PC-9 (cell line): ENCODE results near the gene SC5D. TPM values are rescaled to one million over a fixed set of nuclear protein-coding genes. Genes with fewer than 3 reads are reported as not detected.

Experiments
- Bru-seq: library from RNA; stranded (reverse); fragments of 400-500 nt; gene quantifications from one replicate; lab custom pipeline; 2021; lab: Mats Ljungman, UMichigan
- BruChase-seq, 2 experiments: library from RNA; stranded (reverse); fragments of 400-500 nt; gene quantifications; one replicate each; lab custom pipeline; 2021; lab: Mats Ljungman, UMichigan
- BruUV-seq: library from RNA; stranded (reverse); fragments of 400-500 nt; replicated peaks from 2 replicates; lab custom pipeline; 2021; lab: Mats Ljungman, UMichigan
- CTCF ChIA-PET: fragments of 300-600 bp; sonication (Branson Sonifier 250); formaldehyde crosslinking; loops from one replicate; lab custom pipeline; 2022; ENCODE audit warnings: antibody characterized with exemption; lab: Charles Lee
- POLR2A ChIA-PET: fragments of 300-600 bp; sonication (Branson Sonifier 250); formaldehyde crosslinking; loops from one replicate; lab custom pipeline; 2022; ENCODE audit warnings: antibody characterized with exemption; ENCODE audit not compliant: unreplicated experiment; lab: Charles Lee
- DNase-seq, 2 experiments: peaks; one replicate each; pipeline versions ENCODE4 v3.0.0 to v3.0.0-alpha.2; 2015 to 2022; ENCODE audit warnings: mixed read lengths in 1 of 2
- H2AFZ ChIP-seq: fragments of 200-600 bp; sonication (generic); 2 replicates; pipeline ENCODE4 v1.8.1; 2017; ENCODE audit warnings: antibody characterized with exemption
- H3F3A ChIP-seq: fragments of 200-600 bp; sonication (generic); 2 replicates; pipeline ENCODE4 v1.8.1; 2017; ENCODE audit warnings: antibody characterized with exemption, mild to moderate bottlenecking, low read depth; ENCODE audit not compliant: insufficient read depth
- H3K27ac ChIP-seq: fragments of 200-600 bp; sonication (generic); 2 replicates; pipeline ENCODE4 v1.6.1; 2016; ENCODE audit warnings: mixed run types
- H3K27me3 ChIP-seq: fragments of 200-600 bp; sonication (generic); 2 replicates; pipeline ENCODE4 v1.6.1; 2016; ENCODE audit warnings: low read depth, mixed run types; ENCODE audit not compliant: insufficient read depth
- H3K36me3 ChIP-seq: fragments of 200-600 bp; sonication (generic); 2 replicates; pipeline ENCODE4 v1.6.1; 2016; ENCODE audit warnings: low read depth, mixed run types
- H3K4me1 ChIP-seq: fragments of 200-600 bp; sonication (generic); replicated peaks from 2 replicates; pipeline ENCODE4 v1.6.1; 2016; ENCODE audit warnings: mixed run types; ENCODE audit not compliant: insufficient read depth
- H3K4me2 ChIP-seq: fragments of 200-600 bp; sonication (generic); 2 replicates; pipeline ENCODE4 v1.6.1; 2017; ENCODE audit warnings: mixed run types
- H3K4me3 ChIP-seq: fragments of 200-600 bp; sonication (generic); 2 replicates; pipeline ENCODE4 v1.6.1; 2016; ENCODE audit warnings: mixed run types
- H3K79me2 ChIP-seq: fragments of 200-600 bp; sonication (generic); 2 replicates; pipeline ENCODE4 v1.6.1; 2017; ENCODE audit warnings: low read depth, mixed run types
- H3K9me2 ChIP-seq: fragments of 200-600 bp; sonication (generic); 2 replicates; pipeline ENCODE4 v1.8.1; 2017; ENCODE audit warnings: mild to moderate bottlenecking; ENCODE audit not compliant: insufficient read depth
- H3K9me3 ChIP-seq: fragments of 200-600 bp; sonication (generic); 2 replicates; pipeline ENCODE4 v1.8.1; 2016; ENCODE audit warnings: low read depth; ENCODE audit not compliant: insufficient read depth
- H4K20me1 ChIP-seq: fragments of 200-600 bp; sonication (generic); 2 replicates; pipeline ENCODE4 v1.8.1; 2017; ENCODE audit not compliant: insufficient read depth
- EZH2 ChIP-seq: fragments of 200-600 bp; sonication (generic); IDR thresholded peaks from 2 replicates; pipeline ENCODE4 v1.8.0; 2017; ENCODE audit warnings: antibody characterized with exemption, low read depth
- intact Hi-C: fragments of 100-400 bp; cut with micrococcal nuclease; formaldehyde crosslinking; loops from one replicate; pipeline ENCODE4 v1.10.0; 2022; ENCODE audit not compliant: unreplicated experiment
- long read RNA-seq: library from polyadenylated mRNA; stranded (forward); transcript quantifications from one replicate; pipeline ENCODE4 v2.0.0, GENCODE V29; 2022
- total RNA-seq: library from RNA; stranded (reverse); gene quantifications from 2 replicates; pipeline ENCODE4 v1.2.3, GENCODE V29; 2021
- TF ChIP-seq, protein P1 (sequence below): fragments of 200-600 bp; sonication (generic); conservative IDR thresholded peaks from 2 replicates; pipeline ENCODE4 v1.6.1; 2017; ENCODE audit warnings: mixed run types, antibody characterized with exemption, mild to moderate bottlenecking, moderate library complexity

The SC5D gene, protein sequence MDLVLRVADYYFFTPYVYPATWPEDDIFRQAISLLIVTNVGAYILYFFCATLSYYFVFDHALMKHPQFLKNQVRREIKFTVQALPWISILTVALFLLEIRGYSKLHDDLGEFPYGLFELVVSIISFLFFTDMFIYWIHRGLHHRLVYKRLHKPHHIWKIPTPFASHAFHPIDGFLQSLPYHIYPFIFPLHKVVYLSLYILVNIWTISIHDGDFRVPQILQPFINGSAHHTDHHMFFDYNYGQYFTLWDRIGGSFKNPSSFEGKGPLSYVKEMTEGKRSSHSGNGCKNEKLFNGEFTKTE
- total RNA-seq, result 10.2 and 16.9 TPM in 2 replicates
- percentile 62 among the genes with signal in this experiment for Bru-seq, nascent RNA
- BruChase-seq, experiment 1, labeled RNA remaining after a 2-hour chase, result percentile 60 among the genes with signal in this experiment
- percentile 84 among the genes with signal in this experiment for BruChase-seq, experiment 2, labeled RNA remaining after a 6-hour chase
- long read RNA-seq, transcript SC5D-201 (5 exons, 2,456 nt), result major isoform, 30 of 38 reads
- long read RNA-seq, partial matches to known transcripts, result 2 of 38 reads
- long read RNA-seq, other reads (novel, unspliced or antisense), result 2 of 38 reads

DNA sequence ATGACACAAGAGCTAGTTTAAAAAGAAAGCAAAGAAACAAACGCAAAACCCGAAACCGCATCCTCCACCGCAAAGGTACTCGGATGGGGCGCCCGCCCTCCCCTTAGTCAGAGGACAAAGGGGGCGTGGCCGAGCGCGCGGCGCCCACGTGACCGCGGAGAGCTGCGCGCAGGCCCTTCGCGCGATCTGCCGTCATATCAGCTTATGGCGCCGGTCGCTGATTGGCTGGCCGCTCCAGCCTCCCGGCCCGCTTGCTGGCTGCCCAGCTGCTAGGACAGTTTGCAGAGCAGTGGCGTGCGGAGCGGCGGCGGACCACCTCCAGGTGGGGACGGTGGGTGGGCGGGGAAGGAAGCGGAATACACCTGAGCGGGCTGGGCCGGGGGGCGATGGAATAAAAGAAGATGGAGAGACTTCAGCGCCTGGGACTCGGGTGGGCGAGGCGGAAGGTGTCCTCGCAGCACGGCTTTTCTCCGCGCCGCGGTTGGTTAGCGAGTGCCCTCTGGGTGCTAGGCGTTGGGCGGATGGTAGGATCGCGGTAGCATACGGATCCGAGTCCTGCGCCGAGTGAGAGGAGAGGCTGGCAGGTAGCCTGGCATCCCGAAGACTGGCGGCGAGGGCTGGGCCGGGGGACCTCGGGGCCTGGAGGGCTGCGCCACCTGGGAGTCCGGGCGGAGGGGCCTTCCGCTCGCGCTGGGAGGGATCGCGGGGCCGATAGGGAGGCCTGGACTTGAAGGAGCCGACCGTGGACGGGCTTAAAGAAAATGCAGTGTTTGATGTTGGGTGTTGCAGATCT lies at the start of gene SC5D:
TSS of gene SC5D (plus strand) at position 277 of the 793 bp plus-strand sequence. CDS start 10,605 bp downstream, outside the sequence.
- peak within 1 kb of the TSS; percentile 34 for H3K27ac ChIP-seq
- POLR2A ChIA-PET, result interaction anchor here (1.0 kb wide), 1 partner anchor 174 kb away, joined by 29 read pairs; no protein-coding TSS in a partner anchor
- H2AFZ ChIP-seq, result peak within 1 kb of the TSS; percentile 99
- TF ChIP-seq, protein P1, sequence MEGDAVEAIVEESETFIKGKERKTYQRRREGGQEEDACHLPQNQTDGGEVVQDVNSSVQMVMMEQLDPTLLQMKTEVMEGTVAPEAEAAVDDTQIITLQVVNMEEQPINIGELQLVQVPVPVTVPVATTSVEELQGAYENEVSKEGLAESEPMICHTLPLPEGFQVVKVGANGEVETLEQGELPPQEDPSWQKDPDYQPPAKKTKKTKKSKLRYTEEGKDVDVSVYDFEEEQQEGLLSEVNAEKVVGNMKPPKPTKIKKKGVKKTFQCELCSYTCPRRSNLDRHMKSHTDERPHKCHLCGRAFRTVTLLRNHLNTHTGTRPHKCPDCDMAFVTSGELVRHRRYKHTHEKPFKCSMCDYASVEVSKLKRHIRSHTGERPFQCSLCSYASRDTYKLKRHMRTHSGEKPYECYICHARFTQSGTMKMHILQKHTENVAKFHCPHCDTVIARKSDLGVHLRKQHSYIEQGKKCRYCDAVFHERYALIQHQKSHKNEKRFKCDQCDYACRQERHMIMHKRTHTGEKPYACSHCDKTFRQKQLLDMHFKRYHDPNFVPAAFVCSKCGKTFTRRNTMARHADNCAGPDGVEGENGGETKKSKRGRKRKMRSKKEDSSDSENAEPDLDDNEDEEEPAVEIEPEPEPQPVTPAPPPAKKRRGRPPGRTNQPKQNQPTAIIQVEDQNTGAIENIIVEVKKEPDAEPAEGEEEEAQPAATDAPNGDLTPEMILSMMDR, result no peak
- TF ChIP-seq EZH2, result no peak
- CTCF ChIA-PET, result interaction anchor here (0.7 kb wide), 1 partner anchor 316 kb away, joined by 4 read pairs; no protein-coding TSS in a partner anchor
- no peaks in the 10 kb centered on the region for H3K36me3 ChIP-seq
- H4K20me1 ChIP-seq, result no peaks in the 10 kb centered on the region
- no peaks in the 10 kb centered on the region for H3F3A ChIP-seq
- peaks cover 11% of the 10 kb centered on the region for H3K4me1 ChIP-seq
- peak; percentile 87 to 91 for DNase-seq
- peaks cover 28% of the 10 kb centered on the region for H3K79me2 ChIP-seq
- H3K9me3 ChIP-seq, result no peaks in the 10 kb centered on the region
- H3K4me2 ChIP-seq, result peak within 1 kb of the TSS; percentile 98
- BruUV-seq, result TSS peak; percentile 29
- intact Hi-C loops, result loop anchor here (1.0 kb wide), 1 partner anchor 27 kb away; no protein-coding TSS in a partner anchor
- H3K4me3 ChIP-seq, result peak within 1 kb of the TSS; percentile 90
- H3K9me2 ChIP-seq, result no peaks in the 10 kb centered on the region
- H3K27me3 ChIP-seq, result peaks cover 31% of the 10 kb centered on the region

DNA sequence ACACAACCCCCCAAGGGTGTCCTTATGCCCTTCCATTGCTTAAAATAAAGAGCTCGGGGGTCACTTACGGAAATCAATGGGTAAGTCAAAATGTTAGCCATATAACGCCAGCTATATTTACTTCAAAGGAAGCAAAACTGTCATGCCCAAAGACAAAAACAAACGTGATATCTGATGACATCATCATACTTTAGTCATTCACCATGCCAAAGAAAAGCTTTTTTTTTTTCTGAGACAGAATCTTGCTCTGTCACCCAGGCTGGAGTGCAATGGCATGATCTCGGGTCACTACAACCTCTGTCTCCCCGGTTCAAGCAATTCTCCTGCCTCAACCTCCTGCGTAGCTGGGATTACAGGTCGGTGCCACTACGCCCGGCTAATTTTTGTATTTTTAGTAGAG lies 47.7 kb upstream of the SC5D start:
- no peak for DNase-seq
- Histone ChIP-seq H3K79me2 (no peaks in the 10 kb centered on the region), H4K20me1 (no peaks in the 10 kb centered on the region), H3K27me3 (peaks cover 48% of the 10 kb centered on the region), H3K4me1 (no peaks in the 10 kb centered on the region), H3K4me2 (no peak overlapping the region), H3K9me3 (no peaks in the 10 kb centered on the region), H2AFZ (no peak overlapping the region), H3K9me2 (no peaks in the 10 kb centered on the region), H3F3A (no peaks in the 10 kb centered on the region), H3K4me3 (no peak overlapping the region), H3K27ac (no peak overlapping the region), H3K36me3 (no peaks in the 10 kb centered on the region)
- ChIA-PET POLR2A (no interaction called here), CTCF (no interaction called here)
- no TSS peak for BruUV-seq
- TF ChIP-seq EZH2, result no peak
- TF ChIP-seq, protein P1, result no peak
- intact Hi-C loops, result loop anchor here (10.0 kb wide), 1 partner anchor 1260 kb away; no protein-coding TSS in a partner anchor
